GM12878 (cell line): ENCODE measurements around the gene GEMIN7. TPM values are rescaled to one million over a fixed set of nuclear protein-coding genes. Genes with fewer than 3 reads are reported as not detected.
A peak's percentile ranks its signal among the peaks of the same experiment; 100 is the strongest.

ENCODE experiments used
- E2F4 ChIP-seq: IDR thresholded peaks from 2 replicates; pipeline ENCODE4 v1.6.1; 2012; ENCODE audit warnings: low read depth, low read length, improper control_type of control experiment
- EED ChIP-seq: sonication (generic); IDR thresholded peaks from 2 replicates; pipeline ENCODE4 v1.6.1; 2016; ENCODE audit warnings: antibody characterized with exemption, low read depth
- HDAC2 ChIP-seq: fragments of 200-600 bp; sonication (generic); IDR thresholded peaks from 2 replicates; pipeline ENCODE4 v1.6.1; 2017
- MTA3 ChIP-seq: IDR thresholded peaks from 2 replicates; pipeline ENCODE4 v1.6.1; 2012; ENCODE audit warnings: low read length, inconsistent platforms, borderline replicate concordance
- PAX8 ChIP-seq: fragments of 450-650 bp; IDR thresholded peaks from 2 replicates; pipeline ENCODE4 v1.6.1; 2017; ENCODE audit warnings: mild to moderate bottlenecking, moderate library complexity
- RELB ChIP-seq: fragments of 450-650 bp; IDR thresholded peaks from 2 replicates; pipeline ENCODE4 v1.6.1; 2017; ENCODE audit warnings: low read depth, mild to moderate bottlenecking, moderate library complexity
- SRF ChIP-seq, 2 experiments: IDR thresholded peaks; 2 replicates each; pipeline ENCODE4 v1.6.1; 2011; ENCODE audit warnings: low read depth in 2 of 2, low read length in 2 of 2, mild to moderate bottlenecking in 1 of 2, moderate library complexity in 1 of 2
- polyA plus RNA-seq, 11 experiments: library from polyadenylated mRNA; depleted of rRNA in 4 of 11; unstranded in 6 of 11; stranded (reverse) in 5 of 11; fragments of >200 nt; fragmentation: Nextera tagmentation in 4 of 11; fragmentation: Illumina TruSeq in 1 of 11; extraction: Ambion mirVana in 4 of 11; extraction: Trizol in 1 of 11; gene quantifications; 1 replicate in 1 of 11; 2 replicates in 10 of 11; pipeline versions ENCODE4 v1.2.1 to v1.2.3, GENCODE V29; 2011 to 2016; ENCODE audit warnings: inconsistent platforms in 2 of 11, missing spikeins in 2 of 11, low read depth in 1 of 11
- total RNA-seq, 4 experiments: library from RNA; depleted of rRNA in 3 of 4; stranded (reverse); fragments of >200 nt in 3 of 4; fragmentation: Illumina TruSeq in 1 of 4; extraction: Trizol in 1 of 4; gene quantifications; 2 replicates each; pipeline versions ENCODE4 v1.2.1 to v1.2.3, GENCODE V29; 2013 to 2021

GEMIN7 gene
- total and polyA plus RNA-seq, 10 of the 15 experiments (the other 5 are each of a cell fraction or from before 2014, with no cell fraction given): 21.1 to 76.7 (median 44.9) TPM

- TF ChIP-seq SRF (IDR thresholded peaks at IDR 0.05; ENCODE audit: low read depth in 2 of 2, low read length in 2 of 2) (no peak), EED (no peak), E2F4 (0 out of 2 replicates have a peak, but pooled peaks have one; percentile 28), PAX8 (no peak), MTA3 (no peak), HDAC2 (no peak), RELB (peak; percentile 41; the same call in 1 of the 2 replicates)
Measured at GRCh38 chr19:45038931-45039893, 39.8 kb upstream of the GEMIN7 start, which contains the start of gene CLASRP (continued).
